ENCODE data around the gene SASH1.

GRCh38 chr6:148523048-148523447 lies 180.4 kb downstream of the SASH1 start:
- TF ChIP-seq POLR2A (IDR thresholded peaks at IDR 0.05) (no peak), CTCF (IDR thresholded peaks at IDR 0.05) (no peak), POLR2AphosphoS5 (IDR thresholded peaks at IDR 0.05) (no peak)
